ENCODE data around the gene NKAP. TPM values are rescaled to one million over a fixed set of nuclear protein-coding genes. Genes with fewer than 3 reads are reported as not detected.
"Not testable (repeated sequence)": the region's sequence is repeated elsewhere in the genome, so short reads cannot be mapped to it uniquely, and the experiment has no call there.

The NKAP gene
- total RNA-seq (2014; rRNA removed; shearing (Covaris generic)): 16.4 and 17.3 TPM in 2 replicates
- 5.4 and 5.8 TPM in 2 replicates for polyA plus RNA-seq (2014; cell fraction: nucleus; rRNA removed)

DNA sequence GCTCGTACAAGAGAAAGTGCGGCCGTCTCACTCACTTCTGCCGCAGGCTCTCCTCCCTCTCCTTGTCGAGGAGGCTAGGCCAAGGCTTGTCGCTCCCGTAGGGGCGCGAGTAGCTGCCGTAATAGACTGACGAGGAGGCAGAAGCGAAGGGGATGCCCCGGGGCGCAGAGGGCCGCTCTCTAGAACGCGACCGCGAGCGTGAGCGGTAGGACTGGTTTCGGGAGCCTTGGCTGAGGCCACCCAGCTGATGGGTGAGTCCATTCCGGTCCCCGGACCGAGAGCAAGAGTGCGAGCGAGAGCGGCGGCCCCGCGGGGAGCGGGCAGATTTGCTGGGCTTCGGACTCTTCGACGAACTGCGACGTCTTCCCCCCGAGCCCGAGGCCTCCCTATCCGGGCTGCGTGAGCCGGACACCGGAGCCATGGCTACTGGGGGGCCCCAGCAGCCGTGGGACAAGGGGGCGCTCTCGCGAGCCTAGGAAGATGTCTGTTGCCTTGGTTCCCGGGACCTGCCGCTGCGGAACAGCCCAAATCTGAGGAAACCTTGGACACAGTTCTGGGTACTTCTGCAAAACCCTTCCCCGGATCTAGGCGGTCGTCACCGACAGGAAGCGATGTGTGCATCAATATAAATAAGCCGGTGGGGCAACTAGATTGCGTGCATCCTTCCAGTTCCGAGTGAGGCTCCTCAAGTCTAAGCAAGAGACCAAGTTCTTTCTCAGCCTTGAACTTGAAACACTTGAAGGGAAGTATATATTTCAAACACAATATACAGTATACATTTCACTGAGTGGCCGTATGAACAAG is at the start of gene NKAP:
TSS of gene NKAP (minus strand) at position 567 of the 804 bp plus-strand sequence. CDS start at position 421, 146 bp downstream.
- DNase-seq (ENCODE audit: extremely low read depth, low read depth): peak; percentile 88

DNA sequence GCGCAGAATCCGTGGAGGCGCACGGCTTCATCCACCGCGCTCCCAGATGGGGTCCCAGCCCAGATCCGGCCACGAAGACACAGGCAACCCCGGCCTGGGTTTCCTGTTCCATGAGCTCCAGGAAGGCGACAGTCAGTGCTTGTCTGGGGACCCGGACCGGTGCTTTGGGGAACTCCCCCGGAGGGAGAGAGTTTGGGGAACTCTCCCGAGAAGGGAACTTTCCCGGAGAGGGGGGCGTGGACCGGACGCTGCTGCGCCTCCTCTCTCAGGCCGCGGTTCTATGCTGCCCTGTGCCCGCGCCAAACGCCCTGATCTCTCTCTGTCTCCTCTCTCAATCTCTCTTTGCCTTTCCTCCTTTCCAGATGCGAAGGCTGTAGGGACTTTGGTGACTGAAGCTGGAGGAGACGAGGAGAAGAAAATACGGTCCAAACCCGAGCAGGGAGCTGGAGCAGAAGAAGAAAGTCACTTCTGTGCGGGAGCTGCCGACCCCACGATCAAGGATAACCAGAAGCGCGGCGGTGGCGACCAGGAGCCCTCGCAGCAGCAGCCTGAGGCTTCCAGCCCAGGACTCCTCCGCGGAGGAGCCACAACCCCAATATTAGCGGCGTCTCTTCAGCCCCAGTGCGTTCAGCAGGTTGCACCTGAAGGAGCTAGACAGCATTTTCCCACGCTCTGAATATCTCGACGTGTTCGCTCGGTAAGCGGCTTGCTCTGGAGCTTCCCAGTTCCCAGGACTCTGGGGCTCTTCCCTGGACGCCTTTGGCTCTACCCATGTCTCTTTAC is 47.6 kb upstream of the NKAP start:
- DNase-seq (ENCODE audit: extremely low read depth, low read depth): no peak

DNA sequence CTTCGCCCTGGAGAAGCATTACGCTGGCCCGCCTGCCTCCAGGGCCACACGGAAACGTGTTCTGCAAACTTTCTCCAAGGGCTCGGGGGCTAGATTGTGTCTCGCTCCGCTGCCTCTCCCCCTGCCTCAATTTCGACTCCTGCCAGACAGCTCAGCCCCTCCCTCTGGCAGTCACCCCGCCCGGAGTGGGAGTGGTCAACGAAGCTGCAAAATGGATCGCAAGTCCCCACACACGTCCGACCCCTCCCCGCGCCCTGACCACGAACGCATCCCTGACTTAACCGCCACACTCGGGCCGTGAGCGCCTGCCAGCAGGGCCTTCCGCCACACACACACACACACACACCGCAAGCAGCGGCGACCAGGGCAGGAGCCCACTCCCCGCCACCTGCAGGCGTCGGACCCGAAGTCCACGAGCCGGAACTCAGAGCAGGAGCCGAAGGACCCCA is 47.0 kb upstream of the NKAP start:
- DNase-seq (ENCODE audit: extremely low read depth, low read depth): no peak

DNA sequence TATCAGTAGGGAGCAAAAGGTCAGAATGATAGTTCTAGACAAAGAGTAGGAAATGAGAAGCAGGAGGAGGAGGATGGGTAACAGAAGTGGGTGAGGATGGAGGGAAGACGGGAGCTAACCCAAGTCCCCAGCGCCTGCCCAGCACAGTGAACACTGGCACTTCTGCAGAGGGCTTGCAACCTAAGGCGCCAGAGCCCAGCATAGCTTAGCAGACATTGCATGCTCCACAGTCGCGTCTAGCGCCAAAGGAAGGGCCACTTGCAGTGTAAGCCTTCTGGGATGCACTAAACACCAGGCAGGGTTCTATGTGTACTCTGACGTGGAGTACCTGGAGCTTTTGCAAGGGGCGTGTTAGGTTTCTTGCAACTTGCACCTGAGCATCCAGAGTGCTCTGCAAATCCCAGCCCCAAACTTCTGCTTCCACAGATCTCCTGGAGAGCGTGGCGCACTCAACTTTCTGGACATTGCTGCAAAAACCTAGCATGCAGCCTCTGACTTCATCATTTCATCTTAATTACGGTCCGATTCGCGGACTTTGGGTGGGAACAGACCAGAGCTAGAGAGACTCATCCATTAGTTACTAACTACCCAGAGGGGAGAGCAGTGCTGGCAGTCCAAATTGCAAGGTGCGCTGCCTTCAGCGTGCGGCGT is 46.5 kb upstream of the NKAP start:
- DNase-seq (ENCODE audit: extremely low read depth, low read depth): no peak

DNA sequence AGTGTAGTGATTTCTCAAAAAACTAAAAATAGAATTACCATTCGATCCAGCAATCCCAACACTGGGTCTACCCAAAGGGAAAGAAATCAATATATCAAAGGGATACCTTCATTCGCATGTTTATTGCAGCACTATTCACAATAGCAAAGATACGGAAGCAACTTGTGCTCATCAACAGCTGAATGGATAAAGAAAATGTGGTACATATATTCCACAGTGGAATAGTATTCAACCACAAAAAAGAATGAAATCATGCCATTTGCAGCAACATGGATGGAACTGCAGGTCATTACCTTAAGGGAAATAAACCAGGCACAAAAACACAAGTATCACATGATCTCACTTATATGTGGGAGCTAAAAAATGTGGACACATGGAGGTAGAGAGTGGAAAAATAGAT is 42.7 kb upstream of the NKAP start:
- DNase-seq (ENCODE audit: extremely low read depth, low read depth): no peak

DNA sequence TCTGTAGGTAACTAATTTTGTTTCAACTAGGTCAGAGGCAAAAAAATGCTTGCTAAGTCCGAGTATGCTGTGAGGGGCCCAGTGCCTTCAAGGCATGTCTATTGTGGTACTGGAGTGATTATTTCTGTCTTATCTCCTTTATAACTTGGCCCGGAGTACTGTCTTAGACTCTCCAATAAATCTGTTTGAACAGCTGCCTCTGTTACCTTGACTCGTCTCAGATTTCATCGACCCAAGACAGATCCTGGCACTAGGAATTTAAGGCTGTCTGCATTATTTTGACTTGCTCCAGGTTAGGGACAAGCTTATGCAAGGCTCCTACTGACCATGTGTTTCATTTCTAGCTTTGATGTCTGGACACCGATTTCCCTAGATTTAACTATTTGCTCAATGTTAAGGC is 41.1 kb upstream of the NKAP start:
- DNase-seq (ENCODE audit: extremely low read depth, low read depth): no peak

DNA sequence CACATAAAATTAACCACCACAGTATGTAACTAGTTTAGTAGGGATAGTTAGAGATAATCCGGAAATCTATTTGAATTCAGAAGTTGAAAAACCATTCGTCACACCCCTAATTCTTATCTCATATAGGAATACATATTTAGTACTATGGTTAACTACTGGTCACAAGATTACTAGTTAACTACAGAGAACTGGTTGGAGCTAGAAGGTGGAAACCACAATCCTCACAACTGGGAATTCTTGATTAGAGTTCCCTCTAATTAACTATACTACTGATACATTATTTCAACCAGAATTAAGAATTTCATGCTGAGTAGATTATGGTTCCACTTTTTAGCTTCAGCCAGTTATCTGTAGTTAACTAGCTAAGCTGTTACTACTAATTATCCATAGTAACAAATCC is 39.9 kb upstream of the NKAP start:
- DNase-seq (ENCODE audit: extremely low read depth, low read depth): no peak

DNA sequence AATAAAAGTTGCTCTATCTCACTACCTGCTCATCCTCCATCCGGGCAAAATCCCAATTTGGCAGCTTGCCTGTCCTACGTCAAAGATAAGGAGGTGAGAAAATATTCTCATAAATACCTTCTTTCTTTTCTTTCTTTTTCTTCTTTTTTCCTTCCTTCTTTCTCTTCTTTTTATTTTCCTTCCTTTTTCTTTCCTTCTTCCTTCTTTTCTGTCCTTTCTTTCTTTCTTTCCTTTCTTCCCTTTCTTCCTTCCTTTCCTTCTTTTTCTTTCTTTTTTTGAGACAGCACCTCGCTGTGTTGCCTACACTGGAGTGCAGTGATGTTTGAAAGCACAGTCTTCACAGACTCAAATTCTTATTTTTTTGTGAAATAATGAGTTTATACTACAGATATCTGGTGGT is 38.6 kb upstream of the NKAP start:
- DNase-seq (ENCODE audit: extremely low read depth, low read depth): no peak

DNA sequence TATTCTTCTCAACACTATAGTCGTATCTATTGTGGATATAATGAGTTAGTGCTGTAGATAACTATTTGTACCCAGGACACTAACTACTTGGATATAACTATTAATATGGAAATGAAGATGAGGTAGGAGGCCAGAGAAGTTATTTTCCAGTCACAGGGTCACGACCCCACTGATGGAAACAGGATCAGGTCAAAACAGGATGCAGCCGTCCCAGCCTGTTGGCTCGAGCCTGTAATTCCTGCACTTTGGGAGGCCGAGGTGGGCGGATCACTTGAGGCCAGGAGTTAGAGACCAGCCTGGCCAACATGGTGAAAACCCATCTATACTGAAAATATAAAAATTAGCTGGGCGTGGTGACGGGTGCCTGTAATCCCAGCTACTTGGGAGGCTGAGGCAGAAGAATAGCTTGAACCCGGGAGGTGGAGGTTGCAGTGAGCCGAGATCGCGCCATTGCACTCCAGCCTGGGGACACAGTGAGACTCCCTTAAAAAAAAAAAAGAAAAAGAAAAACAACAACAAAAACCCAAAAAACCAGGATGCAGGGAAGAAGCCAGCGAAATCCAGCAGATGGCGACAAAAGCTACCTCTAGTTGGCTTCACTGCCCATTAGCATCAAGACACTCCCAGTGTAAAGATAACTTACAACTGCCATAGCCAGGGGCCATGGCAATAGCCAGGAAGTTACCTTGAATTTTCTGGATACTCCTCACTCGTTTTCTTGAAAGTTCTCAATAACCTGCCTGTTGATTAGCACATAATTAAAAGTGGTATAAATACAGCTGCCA is 37.9 kb upstream of the NKAP start:
- peak; percentile 11 for DNase-seq (ENCODE audit: extremely low read depth, low read depth)

DNA sequence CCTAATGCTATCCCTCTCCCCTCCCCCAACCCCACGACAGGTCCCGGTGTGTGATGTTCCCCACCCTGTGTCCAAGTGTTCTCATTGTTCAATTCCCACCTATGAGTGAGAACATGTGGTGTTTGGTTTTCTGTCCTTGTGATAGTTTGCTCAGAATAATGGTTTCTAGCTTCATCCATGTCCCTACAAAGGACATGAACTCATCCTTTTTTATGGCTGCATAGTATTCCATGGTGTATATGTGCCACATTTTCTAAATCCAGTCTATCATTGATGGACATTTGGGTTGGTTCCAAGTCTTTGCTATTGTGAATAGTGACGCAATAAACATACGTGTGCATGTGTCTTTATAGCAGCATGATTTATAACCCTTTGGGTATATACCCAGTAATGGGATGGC is 33.6 kb upstream of the NKAP start:
- not testable (repeated sequence) for DNase-seq (ENCODE audit: extremely low read depth, low read depth)

DNA sequence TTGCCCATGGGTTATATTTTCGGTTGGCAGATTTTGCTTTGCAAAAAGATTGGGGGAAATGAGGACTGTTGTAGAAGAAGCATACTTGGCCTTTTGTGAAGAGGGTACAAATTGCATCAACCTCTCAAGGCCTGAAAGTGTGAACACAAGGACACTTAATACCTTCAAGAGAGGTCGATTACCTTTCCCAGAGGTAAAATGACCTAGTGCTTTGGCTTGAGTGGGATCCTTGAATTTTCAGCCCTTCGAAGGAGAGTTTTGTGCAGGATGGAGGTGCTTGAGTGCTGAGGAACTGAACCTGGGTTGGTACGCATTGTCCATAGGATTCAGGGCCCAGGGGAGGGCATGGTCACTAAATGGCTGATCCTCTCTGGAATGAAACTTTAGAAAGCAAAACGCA is 27.6 kb upstream of the NKAP start:
- no peak for DNase-seq (ENCODE audit: extremely low read depth, low read depth)

DNA sequence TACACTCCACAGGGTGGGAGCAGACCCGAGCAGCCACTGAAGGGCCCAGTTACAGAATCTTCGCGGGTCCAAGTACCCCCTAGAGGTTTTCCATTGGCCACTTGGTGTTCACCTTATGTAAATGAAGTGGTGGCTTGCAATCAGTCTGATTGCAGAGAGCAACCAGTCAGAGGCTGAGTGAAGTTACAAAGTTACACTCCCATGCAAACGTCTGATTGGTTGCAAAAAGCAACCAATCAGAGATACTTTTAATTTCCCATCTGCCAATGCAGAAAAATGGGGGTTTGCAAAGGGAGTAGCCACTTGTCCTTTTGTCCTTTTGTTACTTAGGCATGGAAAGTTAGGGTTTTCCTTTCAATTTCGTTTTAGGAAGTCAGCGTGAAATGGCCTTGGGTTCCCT is 27.0 kb upstream of the NKAP start:
- no peak for DNase-seq (ENCODE audit: extremely low read depth, low read depth)

DNA sequence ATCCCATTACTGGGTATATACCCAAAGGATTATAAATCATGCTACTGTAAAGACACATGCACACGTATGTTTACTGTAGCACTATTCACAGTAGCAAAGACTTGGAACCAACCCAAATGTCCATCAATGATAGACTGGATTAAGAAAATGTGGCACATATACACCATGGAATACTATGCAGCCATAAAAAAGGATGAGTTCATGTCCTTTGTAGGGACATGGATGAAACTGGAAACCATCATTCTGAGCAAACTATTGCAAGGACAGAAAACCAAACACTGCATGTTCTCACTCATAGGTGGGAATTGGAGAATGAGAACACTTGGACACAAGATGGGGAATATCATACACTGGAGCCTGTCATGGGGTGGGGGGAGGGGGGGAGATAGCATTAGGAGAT is 23.3 kb upstream of the NKAP start:
- DNase-seq (ENCODE audit: extremely low read depth, low read depth): not testable (repeated sequence)

DNA sequence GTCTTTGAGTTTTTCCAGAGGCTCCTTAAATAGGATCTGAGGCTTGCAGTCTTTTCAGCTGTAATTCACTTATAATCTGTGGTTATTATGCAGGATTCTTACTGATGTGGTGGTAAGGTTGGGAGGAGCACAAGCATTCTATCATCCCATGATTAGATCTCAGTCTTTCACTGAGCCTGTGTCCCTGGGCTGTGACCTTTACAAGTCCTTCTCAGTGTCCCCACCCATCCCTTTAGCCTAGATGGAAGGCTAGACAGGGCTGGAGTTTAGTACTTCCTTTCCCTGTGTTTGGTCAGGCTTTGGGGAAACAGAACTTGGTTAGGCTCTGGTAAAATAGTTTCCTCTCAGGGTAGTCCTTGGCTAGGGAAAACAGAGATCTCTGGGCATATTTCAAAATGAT is 17.1 kb upstream of the NKAP start:
- no peak for DNase-seq (ENCODE audit: extremely low read depth, low read depth)

DNA sequence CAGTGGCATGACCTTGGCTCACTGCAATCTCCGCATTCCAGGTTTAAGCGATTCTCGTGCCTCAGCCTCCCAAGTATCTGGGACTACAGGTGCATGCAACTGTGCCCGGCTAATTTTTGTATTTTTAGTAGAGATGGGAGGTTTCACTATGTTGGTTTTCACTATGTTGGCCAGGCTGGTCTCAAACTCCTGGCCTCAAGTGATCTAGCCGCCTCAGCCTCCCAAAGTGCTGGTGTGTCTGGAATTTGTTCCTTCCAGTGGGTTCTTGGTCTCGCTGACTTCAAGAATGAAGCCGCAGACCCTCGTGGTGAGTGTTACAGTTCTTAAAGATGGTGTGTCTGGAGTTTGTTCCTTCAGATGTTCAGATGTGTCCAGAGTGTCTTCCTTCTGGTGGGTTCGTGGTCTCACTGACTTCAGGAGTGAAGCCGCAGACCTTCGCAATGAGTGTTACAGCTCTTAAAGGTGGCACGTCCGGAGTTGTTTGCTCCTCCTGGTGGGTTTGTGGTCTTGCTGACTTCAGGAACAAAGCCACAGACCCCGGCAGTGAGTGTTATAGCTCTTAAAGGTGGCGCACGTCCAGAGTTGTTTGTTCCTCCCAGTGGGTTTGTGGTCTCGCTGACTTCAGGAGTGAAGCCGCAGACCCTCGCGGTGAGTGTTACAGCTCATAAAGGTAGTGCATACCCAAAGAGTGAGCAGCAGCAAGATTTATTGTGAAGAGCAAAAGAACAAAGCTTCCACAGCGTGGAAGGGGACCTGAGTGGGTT is 12.4 kb upstream of the NKAP start:
- not testable (repeated sequence) for DNase-seq (ENCODE audit: extremely low read depth, low read depth)

DNA sequence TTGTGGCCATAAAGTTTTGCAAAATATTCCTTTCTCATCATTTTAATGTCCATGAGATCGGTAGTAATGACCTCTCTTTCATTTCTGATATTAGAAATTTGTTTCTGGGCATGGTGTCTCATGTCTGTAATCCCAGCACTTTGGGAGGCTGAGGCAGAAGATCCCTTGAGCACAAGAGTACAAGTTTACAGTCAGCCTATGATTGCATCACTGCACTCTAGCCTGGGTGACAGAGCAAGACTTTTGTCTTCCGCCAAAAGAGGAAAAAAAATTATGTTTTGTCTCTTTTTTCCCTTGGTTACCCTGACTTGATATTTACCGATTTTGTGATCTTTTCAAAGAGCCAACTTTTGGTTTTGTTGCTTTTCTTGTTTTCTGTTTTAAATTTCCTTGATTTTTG is 10.8 kb upstream of the NKAP start:
- no peak for DNase-seq (ENCODE audit: extremely low read depth, low read depth)

DNA sequence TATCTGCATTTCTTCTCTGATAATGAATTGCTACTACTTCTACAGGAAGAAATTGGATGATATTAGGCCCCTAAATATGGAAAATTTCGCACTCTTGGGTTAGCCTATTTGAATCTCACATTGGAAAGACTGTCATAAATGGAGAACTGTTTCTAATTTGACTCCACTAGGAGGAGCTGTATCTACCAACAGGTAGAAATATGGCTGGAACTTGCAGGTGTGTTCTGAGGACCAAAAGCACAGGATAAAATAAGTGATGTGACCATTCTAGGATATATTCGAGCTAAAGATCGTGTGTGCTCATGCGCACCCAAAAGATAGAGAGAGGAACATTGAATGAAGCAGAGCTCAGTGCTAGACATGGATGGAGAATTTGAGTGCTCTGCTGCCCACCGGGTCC is 4.8 kb upstream of the NKAP start:
- DNase-seq (ENCODE audit: extremely low read depth, low read depth): no peak

DNA sequence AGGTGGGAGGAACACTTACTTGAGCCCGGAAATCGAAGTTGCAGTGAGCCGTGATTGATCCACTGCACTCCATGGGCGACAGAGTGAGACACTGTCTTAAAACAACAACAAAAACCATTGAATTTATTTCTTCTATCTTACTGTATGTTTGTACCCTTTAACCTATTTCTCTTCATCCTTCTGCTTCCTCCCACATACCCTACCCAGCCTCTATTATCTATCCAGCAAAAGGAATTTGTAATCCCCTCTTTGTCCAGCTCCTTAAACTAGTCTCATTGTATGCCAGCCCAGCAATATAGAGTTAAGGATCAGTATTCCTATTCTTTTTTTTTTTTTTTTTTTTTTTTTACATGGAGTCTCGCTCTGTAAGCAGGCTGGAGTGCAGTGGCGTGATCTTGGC is 1.9 kb upstream of the NKAP start:
- no peak for DNase-seq (ENCODE audit: extremely low read depth, low read depth)

DNA sequence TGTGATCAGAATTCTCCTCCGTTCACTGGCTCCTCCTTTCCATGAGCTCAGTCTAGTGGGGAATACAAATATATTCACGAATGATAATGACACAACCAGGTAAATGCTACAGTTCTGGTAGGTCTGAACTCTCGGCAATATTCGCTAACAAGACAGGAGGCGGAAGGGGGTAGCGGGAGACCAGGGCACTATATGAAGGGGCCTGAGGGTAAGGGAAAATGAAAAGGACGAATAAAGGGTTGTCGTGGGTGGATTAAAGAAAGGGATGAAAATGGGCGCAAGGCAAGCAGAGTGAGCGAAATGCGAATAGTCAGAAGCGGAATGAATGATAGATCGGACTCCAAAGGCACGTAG is 743 bp downstream of the NKAP start:
- DNase-seq (ENCODE audit: extremely low read depth, low read depth): no peak
